HL-60/S4 treated with phorbol 12-myristate 13-acetate at 8.2 ng/mL for 4 days and 3 days (cell line): ENCODE measurements around the gene ELP4.

Experiments used
- in situ Hi-C: fragments of 300-500 bp; cut with MboI; formaldehyde crosslinking; loops from 2 replicates; pipeline ENCODE4 v1.15.0; 2022; ENCODE audit warnings: low sequenced_read_pairs

ELP4 gene

GRCh38 chr11:31808721-31809540, 299.4 kb downstream of the ELP4 start:
- in situ Hi-C loops, result no loop called here

- in situ Hi-C loops, result no loop called here
Observed at GRCh38 chr11:31809541-31809856, 299.9 kb downstream of the ELP4 start.

- in situ Hi-C loops, result no loop called here
Observed at GRCh38 chr11:31809857-31810778, 300.6 kb downstream of the ELP4 start.

DNA sequence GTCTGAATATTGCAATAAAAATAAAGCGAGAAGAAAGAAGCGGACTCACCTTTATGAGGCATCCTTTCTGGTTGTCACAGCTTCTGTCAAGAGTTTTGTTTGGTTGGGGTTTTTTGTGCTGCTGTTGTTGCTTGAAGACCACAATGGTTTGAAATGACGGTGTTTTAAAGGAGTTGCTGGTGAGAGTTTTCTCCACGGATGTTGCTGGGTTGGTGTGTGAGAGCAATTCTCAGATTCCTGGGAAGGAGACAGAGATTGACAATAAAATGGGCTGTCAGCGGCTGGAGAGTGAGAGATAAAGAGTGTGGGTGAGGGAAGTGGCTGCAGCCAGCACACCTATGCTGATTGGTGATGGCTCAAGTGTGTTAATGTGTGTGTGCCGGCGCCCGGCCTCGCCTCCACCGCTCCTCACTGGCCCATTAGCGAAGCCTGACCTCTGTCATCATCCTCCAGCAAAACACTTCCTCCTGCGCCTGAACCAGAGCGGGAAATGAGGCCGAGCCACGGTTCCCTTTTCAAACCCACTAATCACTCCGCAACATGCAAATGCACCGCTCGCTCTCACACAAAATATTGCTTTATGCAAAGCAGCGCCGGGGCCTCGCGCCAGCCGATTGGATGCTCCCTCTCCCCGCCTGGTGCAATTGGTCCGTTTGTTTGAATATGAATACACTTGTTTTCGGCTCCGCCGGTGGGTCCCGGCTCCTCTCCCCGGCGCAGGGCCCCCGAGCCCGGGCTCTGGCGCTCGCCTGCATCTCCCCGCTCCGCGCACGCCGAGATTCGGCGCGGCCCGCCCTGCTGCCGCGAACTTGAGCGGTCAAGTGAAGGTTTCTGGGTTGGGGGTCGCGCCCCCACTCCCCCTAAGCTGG, 301.4 kb downstream of the ELP4 start, which contains the start of gene PAX6:
TSS of gene PAX6 (minus strand) at position 544 of the 869 bp plus-strand sequence. CDS start 4,911 bp downstream, outside the sequence.
- in situ Hi-C loops, result no loop called here

DNA sequence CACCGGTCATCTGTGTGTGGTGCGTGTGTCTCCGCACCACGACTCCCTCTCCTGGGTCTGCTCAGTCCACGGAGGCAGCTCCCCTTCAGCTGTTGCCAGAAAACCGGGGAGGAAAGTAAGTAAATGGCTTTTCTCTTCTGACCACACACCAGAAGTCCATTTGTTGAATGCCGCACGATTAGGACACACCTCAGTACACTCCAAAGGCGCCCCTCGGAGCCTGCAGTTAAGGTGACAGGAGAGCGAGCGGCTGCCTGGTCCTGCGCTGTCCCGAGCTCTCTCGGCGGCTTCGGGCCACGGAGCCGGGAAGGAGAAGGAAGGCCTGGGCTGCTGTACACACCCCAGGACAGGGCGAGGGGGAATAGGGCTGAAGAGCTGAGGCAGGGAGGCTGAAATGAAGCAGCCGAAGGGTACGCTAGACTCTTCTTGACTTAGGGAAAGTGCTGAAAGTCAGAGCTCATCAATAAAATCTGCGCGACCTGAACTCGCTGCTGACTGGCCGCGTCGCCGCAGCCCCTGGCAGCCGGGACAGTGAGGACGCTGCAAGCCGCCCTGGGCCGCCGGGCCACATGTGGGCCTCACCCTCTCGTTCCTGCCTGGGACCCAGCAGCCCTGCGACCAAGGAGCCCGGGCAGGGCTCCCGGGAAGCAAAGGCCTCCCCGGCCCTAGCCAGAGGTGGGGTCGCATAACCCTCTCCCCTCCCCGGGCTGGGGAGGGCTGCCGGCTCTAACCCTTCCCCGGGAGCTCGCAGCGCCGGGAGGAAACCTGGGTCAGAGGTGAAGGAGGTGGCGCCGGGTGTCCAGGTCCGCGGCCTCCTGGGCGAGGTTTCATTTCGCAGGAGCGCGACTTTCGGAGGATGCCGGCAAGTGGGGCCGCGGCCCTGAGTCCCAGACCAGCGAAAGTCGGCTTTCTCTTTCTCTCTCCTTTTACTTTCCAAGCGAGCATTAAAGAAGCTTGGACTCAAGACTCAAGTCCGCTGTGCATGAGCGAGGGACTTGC, 303.1 kb downstream of the ELP4 start:
- in situ Hi-C loops, result no loop called here

DNA sequence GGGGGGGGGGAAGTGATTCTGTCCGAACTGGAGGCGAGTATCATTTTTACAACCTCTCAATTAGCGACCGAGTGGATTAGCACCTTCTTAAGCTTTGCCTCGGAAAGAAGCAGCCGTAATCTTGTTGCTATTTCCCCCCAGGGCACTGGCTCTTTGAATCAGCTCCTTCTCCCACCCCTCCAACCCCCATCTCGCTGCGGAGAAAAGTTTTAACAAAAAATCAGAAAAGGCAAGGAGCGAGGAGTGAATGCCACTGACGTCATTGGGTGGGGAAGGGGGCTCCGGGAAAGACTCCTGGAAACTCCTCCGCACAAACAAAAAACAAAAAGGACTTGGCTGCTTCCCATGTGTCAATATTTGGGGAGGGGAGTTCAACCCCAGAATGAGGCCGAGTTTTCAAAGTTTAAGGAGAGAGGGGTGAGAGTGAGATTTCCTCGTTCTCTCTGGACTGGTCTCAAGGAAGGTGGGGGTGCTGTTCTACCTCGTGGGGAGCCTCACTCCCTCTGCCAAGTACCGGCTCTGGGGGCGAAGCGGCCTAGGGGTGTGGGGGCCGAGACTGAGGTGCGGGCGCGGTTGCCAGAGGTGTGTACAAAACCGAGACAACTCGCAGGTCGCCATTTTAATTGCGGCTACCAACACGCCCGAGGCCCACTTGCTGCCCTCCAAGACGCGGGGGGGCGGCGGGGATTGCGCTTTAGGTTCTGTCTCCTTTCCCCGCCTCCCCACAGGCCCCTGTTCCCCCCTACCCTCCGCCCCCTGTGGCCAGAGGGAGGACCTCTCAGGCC, 304.0 kb downstream of the ELP4 start:
- in situ Hi-C loops, result no loop called here

- in situ Hi-C loops, result no loop called here
Observed at GRCh38 chr11:31814176-31814868, 304.8 kb downstream of the ELP4 start.

DNA sequence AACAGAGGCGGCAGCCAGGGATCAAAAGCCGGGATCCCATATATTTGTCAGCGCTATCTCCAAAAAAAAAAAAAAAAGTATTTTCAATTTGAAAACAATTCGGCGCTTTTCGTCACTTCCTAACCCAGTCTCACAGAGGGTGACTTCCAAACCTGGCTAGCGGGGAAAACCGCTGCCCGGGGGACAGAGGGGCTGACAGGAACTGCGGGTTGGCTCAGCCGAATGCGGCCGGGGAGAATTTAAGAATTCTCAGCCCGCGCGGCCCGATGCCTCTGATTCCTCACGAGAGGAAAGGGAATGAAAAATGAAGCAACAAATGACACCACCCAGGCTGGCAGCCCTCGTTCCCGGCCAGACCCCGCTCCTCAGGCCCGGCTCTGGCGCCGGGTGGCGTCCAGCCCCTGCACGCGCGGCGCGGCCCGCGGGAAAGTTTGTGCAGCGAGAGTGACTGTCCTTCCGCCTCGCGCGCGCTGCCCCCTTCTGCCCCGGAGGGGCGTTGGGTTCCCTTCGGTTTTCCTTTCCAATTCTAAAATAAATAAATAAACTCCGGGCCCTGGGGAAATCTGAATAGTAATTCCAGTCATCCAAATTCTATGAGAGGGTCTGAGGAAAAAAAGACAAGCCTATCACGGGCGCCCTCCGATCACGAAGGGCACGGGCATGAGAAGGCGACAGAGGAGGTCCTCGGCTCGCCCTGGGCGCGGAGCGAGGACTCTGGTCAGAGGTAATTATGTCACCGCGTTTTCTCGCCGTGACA, 306.3 kb downstream of the ELP4 start:
- in situ Hi-C loops, result no loop called here

- in situ Hi-C loops, result no loop called here
Observed at GRCh38 chr11:31816468-31817053, 307.0 kb downstream of the ELP4 start.

GRCh38 chr11:31817054-31817620, 307.6 kb downstream of the ELP4 start:
- in situ Hi-C loops, result no loop called here

GRCh38 chr11:31817621-31818424, 308.3 kb downstream of the ELP4 start:
- in situ Hi-C loops, result no loop called here

DNA sequence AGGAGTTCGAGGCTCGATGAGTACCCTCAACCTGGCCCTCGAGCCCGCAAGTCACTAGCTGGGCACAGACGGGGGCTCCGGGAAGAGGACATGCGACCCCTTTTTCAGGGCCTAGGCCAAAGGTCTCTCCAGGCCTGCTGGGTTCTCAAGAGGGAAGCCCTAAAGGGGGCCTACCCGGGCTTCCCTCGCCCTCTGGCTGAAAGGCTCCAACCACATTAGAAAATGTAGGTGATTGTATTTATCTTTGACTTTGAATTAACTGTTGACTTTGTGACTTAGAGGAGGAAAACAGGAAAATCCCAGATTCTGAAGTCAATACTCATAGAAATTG, 308.8 kb downstream of the ELP4 start:
- in situ Hi-C loops, result no loop called here

GRCh38 chr11:31818874-31819331, 309.3 kb downstream of the ELP4 start:
- in situ Hi-C loops, result no loop called here

DNA sequence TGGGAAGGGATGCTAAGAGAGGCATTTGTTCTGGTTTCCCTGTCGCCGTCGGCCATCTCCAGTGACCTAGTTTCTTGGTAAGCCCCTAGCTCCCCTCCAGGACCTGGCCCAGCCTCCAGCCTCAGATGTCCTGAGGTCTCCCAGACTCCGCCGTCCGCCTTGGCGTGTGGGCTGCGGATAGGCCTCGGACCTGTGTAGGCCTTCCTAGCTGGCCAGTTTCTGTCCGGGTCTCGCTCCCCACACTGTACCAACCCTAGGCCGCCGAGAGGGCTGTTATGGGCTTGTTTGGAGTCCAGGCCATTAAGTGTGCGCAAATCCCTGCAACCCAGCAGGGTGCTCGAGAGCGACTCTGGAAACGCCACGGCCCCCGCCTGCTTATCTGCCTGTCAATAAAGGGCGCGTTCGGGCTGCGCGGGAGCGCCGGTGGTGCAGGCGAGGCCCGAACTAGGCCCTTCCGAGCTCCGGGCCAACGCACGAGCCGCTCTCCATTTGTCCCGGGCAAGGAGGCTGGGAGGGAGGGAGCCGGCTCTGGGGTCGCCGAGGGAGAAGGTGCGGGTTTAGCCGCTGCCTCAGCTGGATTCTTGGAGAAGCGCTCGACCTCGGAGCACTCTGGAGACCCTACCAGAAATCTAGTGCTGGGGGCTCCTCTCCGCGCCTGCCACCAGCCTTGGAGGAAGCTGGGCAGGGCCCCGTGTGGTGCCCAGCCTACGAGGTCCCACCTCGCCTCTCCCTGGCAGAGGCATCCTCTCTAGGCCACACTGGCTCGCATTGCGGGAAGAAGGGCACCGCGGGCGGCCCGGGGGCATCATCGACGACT, 310.3 kb downstream of the ELP4 start:
- in situ Hi-C loops, result no loop called here

DNA sequence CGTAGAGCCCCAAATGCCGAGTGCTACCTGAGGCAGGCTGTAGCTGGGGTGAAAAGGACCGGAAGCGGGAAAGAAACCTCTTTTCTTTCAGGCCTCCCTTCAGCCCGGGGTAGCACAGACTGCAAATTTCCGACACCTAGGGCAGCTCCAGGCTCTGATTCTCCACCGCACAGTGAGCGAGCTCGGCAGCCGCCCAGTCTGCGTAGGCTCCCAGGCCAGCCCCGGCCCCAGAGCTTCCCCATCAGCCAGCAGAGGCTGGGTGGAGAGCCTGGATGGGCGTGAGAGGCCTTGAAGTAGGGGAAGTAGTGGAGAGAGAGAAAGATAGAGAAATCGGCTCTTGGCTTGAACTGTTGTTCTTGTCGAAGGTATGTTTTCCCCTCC, 310.9 kb downstream of the ELP4 start:
- in situ Hi-C loops, result no loop called here
